Measurements from ENCODE around the gene LSP1. TPM values are rescaled to one million over a fixed set of nuclear protein-coding genes. Genes with fewer than 3 reads are reported as not detected.
"Not testable (repeated sequence)": the region's sequence is repeated elsewhere in the genome, so short reads cannot be mapped to it uniquely, and the experiment has no call there.

LSP1 gene
- total RNA-seq, 1 experiment from 2014 or later: not detected

- no peaks in the 10 kb centered on the region for H3K9me3 ChIP-seq (ENCODE audit: low read depth, low read length, poor library complexity, severe bottlenecking)
- H3K4me1 ChIP-seq (ENCODE audit: insufficient read depth, low read length, poor library complexity, severe bottlenecking): no peaks in the 10 kb centered on the region
- no peak overlapping the region for H3K27ac ChIP-seq (ENCODE audit: low read depth, low read length, poor library complexity, severe bottlenecking)
- TF ChIP-seq CTCF (conservative IDR thresholded peaks at IDR 0.05; ENCODE audit: low read depth, low read length) (no peak), EZH2 (IDR thresholded peaks at IDR 0.05; ENCODE audit: borderline replicate concordance, low read depth, low read length, poor library complexity, severe bottlenecking) (no peak)
- H3K27me3 ChIP-seq (replicated peaks; ENCODE audit: insufficient read depth, low read depth, low read length, poor library complexity): peaks cover 8% of the 10 kb centered on the region
- DNase-seq (ENCODE audit: low spot score): no peak
- intact Hi-C loops (cut with micrococcal nuclease; ENCODE audit: unreplicated experiment): no loop called here
- ChIA-PET POLR2A (ENCODE audit: low non-redundant PET) (no interaction called here), CTCF (no interaction called here)
- H3K36me3 ChIP-seq (ENCODE audit: insufficient read depth, low read length, poor library complexity, severe bottlenecking): no peaks in the 10 kb centered on the region
- H3K4me3 ChIP-seq (ENCODE audit: low read depth, low read length, poor library complexity, severe bottlenecking): no peak overlapping the region
- no TSS peak for BruUV-seq (replicated peaks)
Observed at GRCh38 chr11:1812274-1812673, 40.6 kb upstream of the LSP1 start.

- ChIA-PET CTCF (no interaction called here), POLR2A (ENCODE audit: low non-redundant PET) (no interaction called here)
- DNase-seq (ENCODE audit: low spot score): no peak
- H3K27me3 ChIP-seq (replicated peaks; ENCODE audit: insufficient read depth, low read depth, low read length, poor library complexity): peaks cover 8% of the 10 kb centered on the region
- intact Hi-C loops (cut with micrococcal nuclease; ENCODE audit: unreplicated experiment): no loop called here
- H3K4me3 ChIP-seq (ENCODE audit: low read depth, low read length, poor library complexity, severe bottlenecking): no peak overlapping the region
- H3K4me1 ChIP-seq (ENCODE audit: insufficient read depth, low read length, poor library complexity, severe bottlenecking): no peaks in the 10 kb centered on the region
- H3K36me3 ChIP-seq (ENCODE audit: insufficient read depth, low read length, poor library complexity, severe bottlenecking): no peaks in the 10 kb centered on the region
- H3K27ac ChIP-seq (ENCODE audit: low read depth, low read length, poor library complexity, severe bottlenecking): no peak overlapping the region
- no TSS peak for BruUV-seq (replicated peaks)
- no peaks in the 10 kb centered on the region for H3K9me3 ChIP-seq (ENCODE audit: low read depth, low read length, poor library complexity, severe bottlenecking)
- TF ChIP-seq CTCF (conservative IDR thresholded peaks at IDR 0.05; ENCODE audit: low read depth, low read length) (no peak), EZH2 (IDR thresholded peaks at IDR 0.05; ENCODE audit: borderline replicate concordance, low read depth, low read length, poor library complexity, severe bottlenecking) (no peak)
Observed at GRCh38 chr11:1812801-1813200, 40.1 kb upstream of the LSP1 start.

- H3K4me1 ChIP-seq (ENCODE audit: insufficient read depth, low read length, poor library complexity, severe bottlenecking); H3K4me3 ChIP-seq (ENCODE audit: low read depth, low read length, poor library complexity, severe bottlenecking); POLR2A ChIA-PET (ENCODE audit: low non-redundant PET); BruUV-seq (replicated peaks); CTCF ChIA-PET; DNase-seq (ENCODE audit: low spot score); intact Hi-C loops (cut with micrococcal nuclease; ENCODE audit: unreplicated experiment); H3K9me3 ChIP-seq (ENCODE audit: low read depth, low read length, poor library complexity, severe bottlenecking); H3K27me3 ChIP-seq (replicated peaks; ENCODE audit: insufficient read depth, low read depth, low read length, poor library complexity); H3K36me3 ChIP-seq (ENCODE audit: insufficient read depth, low read length, poor library complexity, severe bottlenecking); H3K27ac ChIP-seq (ENCODE audit: low read depth, low read length, poor library complexity, severe bottlenecking): not testable (repeated sequence)
Observed at GRCh38 chr11:1813356-1813755, 39.5 kb upstream of the LSP1 start.

GRCh38 chr11:1814691-1815090 lies 38.2 kb upstream of the LSP1 start:
- POLR2A ChIA-PET (ENCODE audit: low non-redundant PET): no interaction called here
- no TSS peak for BruUV-seq (replicated peaks)
- no peaks in the 10 kb centered on the region for H3K4me1 ChIP-seq (ENCODE audit: insufficient read depth, low read length, poor library complexity, severe bottlenecking)
- no peak overlapping the region for H3K27ac ChIP-seq (ENCODE audit: low read depth, low read length, poor library complexity, severe bottlenecking)
- CTCF ChIA-PET: no interaction called here
- peaks cover 8% of the 10 kb centered on the region for H3K27me3 ChIP-seq (replicated peaks; ENCODE audit: insufficient read depth, low read depth, low read length, poor library complexity)
- DNase-seq (ENCODE audit: low spot score): no peak
- intact Hi-C loops (cut with micrococcal nuclease; ENCODE audit: unreplicated experiment): no loop called here
- H3K36me3 ChIP-seq (ENCODE audit: insufficient read depth, low read length, poor library complexity, severe bottlenecking): no peaks in the 10 kb centered on the region
- TF ChIP-seq CTCF (conservative IDR thresholded peaks at IDR 0.05; ENCODE audit: low read depth, low read length) (no peak), EZH2 (IDR thresholded peaks at IDR 0.05; ENCODE audit: borderline replicate concordance, low read depth, low read length, poor library complexity, severe bottlenecking) (no peak)
- H3K4me3 ChIP-seq (ENCODE audit: low read depth, low read length, poor library complexity, severe bottlenecking): no peak overlapping the region
- no peaks in the 10 kb centered on the region for H3K9me3 ChIP-seq (ENCODE audit: low read depth, low read length, poor library complexity, severe bottlenecking)

All from A673 (cell line).